ENCODE measurements around the gene SLC5A11. TPM values are rescaled to one million over a fixed set of nuclear protein-coding genes. Genes with fewer than 3 reads are reported as not detected.
A peak's percentile ranks its signal among the peaks of the same experiment; 100 is the strongest.

SLC5A11 gene
- total RNA-seq, 1 experiment from 2014 or later, result 0.47 TPM

GRCh38 chr16:24851700-24852099 is 5.9 kb downstream of the SLC5A11 start:
- ATAC-seq (no peak), DNase-seq (ENCODE audit: low read depth, low spot score) (no peak)
- no TSS peak for BruUV-seq (replicated peaks)
- Histone ChIP-seq H4K20me1 (ENCODE audit: insufficient read depth) (no peaks in the 10 kb centered on the region), H3K27me3 (ENCODE audit: insufficient read depth, low read length) (no peaks in the 10 kb centered on the region), H2AFZ (ENCODE audit: low read depth, low read length, poor library complexity, severe bottlenecking) (no peak overlapping the region), H3K36me3 (ENCODE audit: control insufficient read depth in 1 of 2, insufficient read depth in 2 of 2, low read length in 2 of 2) (no peaks in the 10 kb centered on the region), H3K4me2 (ENCODE audit: low read length) (0 out of 2 replicates have a peak overlapping the region, but pooled peaks have one; percentile 6), H3K27ac (ENCODE audit: low read depth, low read length) (no peak overlapping the region), H3K9ac (ENCODE audit: low read length) (no peak overlapping the region), H3K9me3 (ENCODE audit: control insufficient read depth in 1 of 2, insufficient read depth in 1 of 2, low read depth in 1 of 2, low read length in 2 of 2) (no peaks in the 10 kb centered on the region), H3K79me2 (ENCODE audit: insufficient read depth, low read length) (no peaks in the 10 kb centered on the region), H3K9me2 (ENCODE audit: insufficient read depth) (no peaks in the 10 kb centered on the region), H3K4me3 (replicated peaks in 1 of 2; ENCODE audit: low read depth in 1 of 2, low read length in 2 of 2) (no peak overlapping the region), H3K4me1 (ENCODE audit: control insufficient read depth in 1 of 2, insufficient read depth in 2 of 2, low read length in 2 of 2) (peaks cover 9 to 56% of the 10 kb centered on the region in 2 experiments)
- POLR2A ChIA-PET, result no interaction called here
- RAD21 ChIA-PET (ENCODE audit: low non-redundant PET in 1 of 2, low total read pairs in 2 of 2, uncharacterized antibody in 2 of 2, unreplicated experiment in 2 of 2), result no interaction called here
- TF ChIP-seq JUND (IDR thresholded peaks at IDR 0.05) (no peak), ZNF274 (IDR thresholded peaks at IDR 0.05; ENCODE audit: low read depth, low read length) (no peak), SRF (IDR thresholded peaks at IDR 0.05; ENCODE audit: low read depth) (no peak), MAX (IDR thresholded peaks at IDR 0.05) (no peak), EGR1 (IDR thresholded peaks at IDR 0.05; ENCODE audit: low read depth) (no peak), REST (IDR thresholded peaks at IDR 0.05; ENCODE audit: low read depth) (no peak), ELF1 (IDR thresholded peaks at IDR 0.05; ENCODE audit: borderline replicate concordance, low read depth) (no peak), CBX3 (IDR thresholded peaks at IDR 0.05; ENCODE audit: low read depth) (no peak), ZBTB33 (IDR thresholded peaks at IDR 0.05; ENCODE audit: extremely low read depth, insufficient replicate concordance, low read length) (no peak), RAD21 (IDR thresholded peaks at IDR 0.05; ENCODE audit: low read depth) (no peak)
- CTCF ChIA-PET, result no interaction called here
- intact Hi-C loops (cut with micrococcal nuclease), result no loop called here

Measured in HCT116 (cell line).